Measurements from ENCODE around the gene MVB12A. TPM values are rescaled to one million over a fixed set of nuclear protein-coding genes. Genes with fewer than 3 reads are reported as not detected.

The MVB12A gene
- total RNA-seq: 32.0 and 47.0 TPM in 2 replicates

- TF ChIP-seq, protein P1, sequence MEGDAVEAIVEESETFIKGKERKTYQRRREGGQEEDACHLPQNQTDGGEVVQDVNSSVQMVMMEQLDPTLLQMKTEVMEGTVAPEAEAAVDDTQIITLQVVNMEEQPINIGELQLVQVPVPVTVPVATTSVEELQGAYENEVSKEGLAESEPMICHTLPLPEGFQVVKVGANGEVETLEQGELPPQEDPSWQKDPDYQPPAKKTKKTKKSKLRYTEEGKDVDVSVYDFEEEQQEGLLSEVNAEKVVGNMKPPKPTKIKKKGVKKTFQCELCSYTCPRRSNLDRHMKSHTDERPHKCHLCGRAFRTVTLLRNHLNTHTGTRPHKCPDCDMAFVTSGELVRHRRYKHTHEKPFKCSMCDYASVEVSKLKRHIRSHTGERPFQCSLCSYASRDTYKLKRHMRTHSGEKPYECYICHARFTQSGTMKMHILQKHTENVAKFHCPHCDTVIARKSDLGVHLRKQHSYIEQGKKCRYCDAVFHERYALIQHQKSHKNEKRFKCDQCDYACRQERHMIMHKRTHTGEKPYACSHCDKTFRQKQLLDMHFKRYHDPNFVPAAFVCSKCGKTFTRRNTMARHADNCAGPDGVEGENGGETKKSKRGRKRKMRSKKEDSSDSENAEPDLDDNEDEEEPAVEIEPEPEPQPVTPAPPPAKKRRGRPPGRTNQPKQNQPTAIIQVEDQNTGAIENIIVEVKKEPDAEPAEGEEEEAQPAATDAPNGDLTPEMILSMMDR (IDR thresholded peaks at IDR 0.05; ENCODE audit: insufficient read depth, low read depth, low read length): no peak
- peak; percentile 99 for DNase-seq (ENCODE audit: low read depth)
- peak within 1 kb of the TSS; percentile 85 for H3K4me3 ChIP-seq (ENCODE audit: low read depth, low read length)
Measured at GRCh38 chr19:17419621-17420474, at the start of gene MVB12A. Gene MVB12A (plus strand): TSS chr19:17420047. CDS start chr19:17420136, 89 bp downstream.

- no peak within 1 kb of the TSS for H3K4me3 ChIP-seq (ENCODE audit: low read depth, low read length)
- DNase-seq (ENCODE audit: low read depth): no peak
- TF ChIP-seq, protein P1 (IDR thresholded peaks at IDR 0.05; ENCODE audit: insufficient read depth, low read depth, low read length): no peak
Measured at GRCh38 chr19:17376935-17377600, 42.8 kb upstream of the MVB12A start, which contains the start of gene PLVAP. Gene PLVAP (minus strand): TSS chr19:17377342. CDS start chr19:17377288, 54 bp downstream.

DNA sequence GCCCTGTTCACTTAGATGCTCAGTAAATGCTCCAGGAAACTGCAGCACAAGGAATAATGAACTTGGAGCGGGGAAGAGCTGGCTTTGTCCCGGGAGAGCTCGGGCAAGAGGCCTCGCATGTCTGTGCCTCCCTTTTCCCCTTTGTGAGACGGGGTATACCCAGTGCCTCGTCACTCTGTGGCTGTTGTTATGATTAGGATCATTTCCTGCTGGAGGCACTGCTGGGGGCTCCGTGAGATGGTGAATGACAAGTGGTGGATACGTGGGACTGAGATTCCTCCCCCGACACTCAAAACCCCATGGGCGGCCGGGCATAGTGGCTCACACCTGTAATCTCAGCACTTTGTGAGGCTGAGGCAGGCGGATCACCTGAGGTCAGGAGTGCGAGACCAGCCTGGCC is 41.6 kb upstream of the MVB12A start:
- TF ChIP-seq, protein P1 (IDR thresholded peaks at IDR 0.05; ENCODE audit: insufficient read depth, low read depth, low read length): no peak
- H3K4me3 ChIP-seq (ENCODE audit: low read depth, low read length): no peak overlapping the region
- no peak for DNase-seq (ENCODE audit: low read depth)

DNA sequence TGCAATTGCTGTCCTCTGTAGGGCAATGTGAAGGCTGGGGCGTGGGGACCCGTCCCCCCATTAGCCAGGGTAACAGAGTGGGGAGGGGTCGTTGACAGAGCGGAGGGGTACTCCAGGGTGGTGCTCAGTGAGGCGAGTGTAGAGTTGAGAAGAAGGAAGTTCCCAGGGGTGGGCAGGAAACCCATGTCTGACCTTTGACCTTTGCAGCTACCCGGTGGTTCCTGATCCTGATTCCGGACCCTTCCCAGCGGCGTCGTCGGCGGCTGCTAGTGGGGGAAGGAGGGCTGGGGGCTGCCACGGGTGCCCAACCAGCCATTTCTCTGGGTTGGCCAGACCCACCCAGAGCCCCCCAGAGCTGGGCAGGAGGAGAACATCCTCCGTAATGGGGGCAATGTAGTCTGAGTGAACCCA is 40.6 kb upstream of the MVB12A start:
- TF ChIP-seq, protein P1 (IDR thresholded peaks at IDR 0.05; ENCODE audit: insufficient read depth, low read depth, low read length): no peak
- H3K4me3 ChIP-seq (ENCODE audit: low read depth, low read length): no peak overlapping the region
- no peak for DNase-seq (ENCODE audit: low read depth)

GRCh38 chr19:17380426-17381138 is 39.3 kb upstream of the MVB12A start:
- H3K4me3 ChIP-seq (ENCODE audit: low read depth, low read length): no peak overlapping the region
- TF ChIP-seq, protein P1 (IDR thresholded peaks at IDR 0.05; ENCODE audit: insufficient read depth, low read depth, low read length): no peak
- no peak for DNase-seq (ENCODE audit: low read depth)

- H3K4me3 ChIP-seq (ENCODE audit: low read depth, low read length): no peak overlapping the region
- DNase-seq (ENCODE audit: low read depth): peak; percentile 50
Measured at GRCh38 chr19:17385878-17386611, 33.8 kb upstream of the MVB12A start.

More at GRCh38 chr19:17385878-17386611, 33.8 kb upstream of the MVB12A start:
- TF ChIP-seq, protein P1 (IDR thresholded peaks at IDR 0.05; ENCODE audit: insufficient read depth, low read depth, low read length): peak; percentile 92

Measured in fibroblast of villous mesenchyme (primary cell).